Peyer's patch (tissue), 4 donors: ENCODE data around the gene PCSK1N. TPM values are rescaled to one million over a fixed set of nuclear protein-coding genes. Genes with fewer than 3 reads are reported as not detected.

Source experiments
- DNase-seq, 3 donors: peaks; one replicate each; pipeline ENCODE4 v3.0.0-alpha.2; 2017 to 2019
- H3K27ac ChIP-seq, 4 donors: fragments of 200-600 bp; sonication (generic); one replicate each; pipeline ENCODE4 v1.5.1; 2016 to 2019
- H3K27me3 ChIP-seq, 2 donors: fragments of 200-600 bp; sonication (generic); one replicate each; pipeline ENCODE4 v1.5.1; 2019
- H3K36me3 ChIP-seq, 3 donors: fragments of 200-600 bp; sonication (generic); one replicate each; pipeline ENCODE4 v1.5.1; 2016 to 2019
- H3K4me1 ChIP-seq, 4 donors: fragments of 200-600 bp; sonication (generic); one replicate each; pipeline ENCODE4 v1.5.1; 2016 to 2019
- H3K4me3 ChIP-seq, 4 donors: fragments of 200-600 bp; sonication (generic); 1 replicate in 3 of 4; 2 replicates in 1 of 4; pipeline ENCODE4 v1.5.1; 2016 to 2019; ENCODE audit warnings: mild to moderate bottlenecking in 1 of 4
- H3K9me3 ChIP-seq, 4 donors: fragments of 200-600 bp; sonication (generic); one replicate each; pipeline ENCODE4 v1.5.1; 2016 to 2019; ENCODE audit warnings: mild to moderate bottlenecking in 1 of 4
- CTCF ChIP-seq, 6 experiments: fragments of 450-650 bp in 4 of 6; fragments of 200-600 bp in 2 of 6; sonication (generic) in 1 of 6; IDR thresholded peaks; one replicate each; pipeline ENCODE4 v1.5.1; 2017 to 2019; ENCODE audit warnings: antibody characterized with exemption in 6 of 6, mild to moderate bottlenecking in 3 of 6, moderate library complexity in 1 of 6
- POLR2A ChIP-seq, 2 donors: fragments of 450-650 bp; IDR thresholded peaks; one replicate each; pipeline ENCODE4 v1.5.1; 2017; ENCODE audit warnings: antibody characterized with exemption in 2 of 2, mild to moderate bottlenecking in 2 of 2, moderate library complexity in 2 of 2
- total RNA-seq, 4 donors: library from RNA; depleted of rRNA; stranded (reverse); fragments of >200 nt; gene quantifications; one replicate each; pipeline ENCODE4 v1.1.0, GENCODE V29; 2016

PCSK1N gene
- total RNA-seq, 4 donors from 2014 or later = 19.0 to 49.2 (median 33.5) TPM; not detected in 1

DNA sequence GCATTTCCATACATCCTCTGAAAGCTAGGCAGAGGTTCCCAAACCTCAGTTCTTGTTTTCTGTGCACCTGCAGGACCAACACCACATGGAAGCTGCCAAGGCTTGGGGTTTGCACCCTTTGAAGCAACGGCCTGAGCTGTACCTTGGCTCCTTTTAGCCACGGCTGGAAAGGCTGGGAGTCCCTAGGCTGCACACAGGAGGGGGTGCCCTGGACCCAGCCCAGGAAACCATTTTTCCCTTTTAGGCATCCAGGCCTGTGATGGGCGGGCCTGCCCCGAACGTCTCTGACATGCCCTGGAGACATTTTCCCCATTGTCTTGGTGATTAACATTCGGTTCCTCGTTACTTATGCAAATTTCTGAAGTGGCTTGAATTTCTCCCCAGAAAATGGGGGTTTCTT, 17.4 kb upstream of the PCSK1N start:
- Histone ChIP-seq H3K9me3 (no peaks in the 10 kb centered on the region), H3K4me3 (no peak overlapping the region), H3K27me3 (no peaks in the 10 kb centered on the region), H3K4me1 (no peaks in the 10 kb centered on the region), H3K27ac (no peak overlapping the region), H3K36me3 (no peaks in the 10 kb centered on the region)
- no peak for TF ChIP-seq POLR2A (IDR thresholded peaks at IDR 0.05)
- no peak for TF ChIP-seq CTCF (IDR thresholded peaks at IDR 0.05)
- DNase-seq = no peak

GRCh38 chrX:48848847-48849246, 13.4 kb upstream of the PCSK1N start:
- no peak overlapping the region for H3K4me3 ChIP-seq

GRCh38 chrX:48839686-48840085, 4.3 kb upstream of the PCSK1N start:
- H3K27ac ChIP-seq = no peak overlapping the region
- H3K4me1 ChIP-seq = no peaks in the 10 kb centered on the region
- DNase-seq = no peak
- no peak for TF ChIP-seq POLR2A (IDR thresholded peaks at IDR 0.05)
- no peak for TF ChIP-seq CTCF (IDR thresholded peaks at IDR 0.05)
- H3K27me3 ChIP-seq = no peaks in the 10 kb centered on the region
- H3K9me3 ChIP-seq = no peaks in the 10 kb centered on the region
- no peaks in the 10 kb centered on the region for H3K36me3 ChIP-seq
- H3K4me3 ChIP-seq = no peak overlapping the region

More at GRCh38 chrX:48848847-48849246, 13.4 kb upstream of the PCSK1N start:
- Histone ChIP-seq H3K4me1 (no peaks in the 10 kb centered on the region), H3K27ac (no peak overlapping the region), H3K36me3 (no peaks in the 10 kb centered on the region), H3K9me3 (no peaks in the 10 kb centered on the region), H3K27me3 (no peaks in the 10 kb centered on the region)
- TF ChIP-seq CTCF (IDR thresholded peaks at IDR 0.05) (no peak), POLR2A (IDR thresholded peaks at IDR 0.05) (no peak)
- DNase-seq = no peak

DNA sequence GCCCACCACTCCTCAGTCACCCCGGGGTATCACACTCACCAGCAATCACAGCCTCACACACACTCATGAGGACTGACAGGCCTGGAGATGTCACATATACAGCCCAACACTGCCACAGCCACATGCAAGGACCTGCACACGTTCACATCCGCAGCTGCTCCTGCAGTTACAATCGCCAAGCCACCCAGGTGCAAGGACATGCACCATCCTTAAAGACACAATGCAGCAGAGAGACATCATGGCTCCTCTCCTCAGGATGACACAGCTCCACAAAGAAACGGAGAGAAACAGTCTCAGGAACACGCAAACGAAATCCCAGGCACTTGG, 1.1 kb downstream of the PCSK1N start:
- TF ChIP-seq CTCF (IDR thresholded peaks at IDR 0.05) = no peak
- TF ChIP-seq POLR2A (IDR thresholded peaks at IDR 0.05) = no peak
- no peaks in the 10 kb centered on the region for H3K27me3 ChIP-seq
- no peak overlapping the region for H3K27ac ChIP-seq
- DNase-seq = no peak
- no peaks in the 10 kb centered on the region for H3K9me3 ChIP-seq
- no peaks in the 10 kb centered on the region for H3K36me3 ChIP-seq
- no peaks in the 10 kb centered on the region for H3K4me1 ChIP-seq
- H3K4me3 ChIP-seq = no peak overlapping the region

- H3K36me3 ChIP-seq = no peaks in the 10 kb centered on the region
- no peak for DNase-seq
- no peaks in the 10 kb centered on the region for H3K4me1 ChIP-seq
- H3K4me3 ChIP-seq = no peak overlapping the region
- H3K9me3 ChIP-seq = no peaks in the 10 kb centered on the region
- no peaks in the 10 kb centered on the region for H3K27me3 ChIP-seq
- H3K27ac ChIP-seq = no peak overlapping the region
- TF ChIP-seq POLR2A (IDR thresholded peaks at IDR 0.05) = no peak
- no peak for TF ChIP-seq CTCF (IDR thresholded peaks at IDR 0.05)
These were observed 1.8 kb downstream of the PCSK1N start for GRCh38 chrX:48833542-48834138.

DNA sequence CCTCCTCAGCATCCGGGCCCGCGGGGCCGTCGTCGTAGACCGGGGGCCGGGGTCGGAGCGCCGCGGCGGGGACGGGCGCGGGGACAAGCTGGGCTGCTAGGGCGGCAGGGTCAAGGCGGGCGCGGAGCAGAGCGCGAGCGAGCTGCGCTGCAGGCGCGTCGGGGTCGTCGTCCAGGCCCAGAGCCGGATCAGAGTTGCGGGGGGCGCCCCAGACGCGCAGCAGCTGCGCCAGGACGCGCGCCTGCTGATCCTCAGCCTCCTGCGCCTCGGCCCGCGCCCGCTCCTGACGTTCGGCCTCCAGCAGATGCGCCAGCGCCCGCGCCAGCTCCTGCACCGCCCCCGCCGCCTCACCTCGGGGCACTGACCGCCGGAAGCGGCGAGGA, 3.5 kb downstream of the PCSK1N start:
- no peak for TF ChIP-seq POLR2A (IDR thresholded peaks at IDR 0.05)
- TF ChIP-seq CTCF (IDR thresholded peaks at IDR 0.05) = no peak
- DNase-seq = no peak
- H3K4me1 ChIP-seq = no peaks in the 10 kb centered on the region
- no peaks in the 10 kb centered on the region for H3K27me3 ChIP-seq
- H3K9me3 ChIP-seq = no peaks in the 10 kb centered on the region
- no peaks in the 10 kb centered on the region for H3K36me3 ChIP-seq
- H3K4me3 ChIP-seq = no peak overlapping the region
- H3K27ac ChIP-seq = no peak overlapping the region
